MM.1S (cell line): ENCODE data around the gene ACER3.

ENCODE experiments used
- CTCF ChIP-seq: fragments of 300-600 bp; sonication (generic); IDR thresholded peaks from 2 replicates; pipeline ENCODE4 v1.5.1; 2016; ENCODE audit warnings: antibody characterized with exemption, low read length, mixed read lengths
- EZH2 ChIP-seq: fragments of 300-600 bp; sonication (generic); optimal IDR thresholded peaks from 2 replicates; pipeline ENCODE3; 2017; ENCODE audit warnings: low read depth, mild to moderate bottlenecking, antibody characterized with exemption, low read length, mixed read lengths

GRCh38 chr11:76919887-76920746 is 59.4 kb downstream of the ACER3 start:
- TF ChIP-seq CTCF (peak; percentile 90), EZH2 (no peak)
